GM21737 (cell line): ENCODE results near the gene SPZ1.
"Not testable (repeated sequence)": the region's sequence is repeated elsewhere in the genome, so short reads cannot be mapped to it uniquely, and the experiment has no call there.

Experiments used
- ATAC-seq: cut with Tn5 transposase; IDR thresholded peaks from one replicate; pipeline ENCODE4 v1.9.1; 2021; ENCODE audit warnings: mild to moderate bottlenecking, moderate library complexity; ENCODE audit not compliant: unreplicated experiment

The SPZ1 gene, protein sequence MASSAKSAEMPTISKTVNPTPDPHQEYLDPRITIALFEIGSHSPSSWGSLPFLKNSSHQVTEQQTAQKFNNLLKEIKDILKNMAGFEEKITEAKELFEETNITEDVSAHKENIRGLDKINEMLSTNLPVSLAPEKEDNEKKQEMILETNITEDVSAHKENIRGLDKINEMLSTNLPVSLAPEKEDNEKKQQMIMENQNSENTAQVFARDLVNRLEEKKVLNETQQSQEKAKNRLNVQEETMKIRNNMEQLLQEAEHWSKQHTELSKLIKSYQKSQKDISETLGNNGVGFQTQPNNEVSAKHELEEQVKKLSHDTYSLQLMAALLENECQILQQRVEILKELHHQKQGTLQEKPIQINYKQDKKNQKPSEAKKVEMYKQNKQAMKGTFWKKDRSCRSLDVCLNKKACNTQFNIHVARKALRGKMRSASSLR

DNA sequence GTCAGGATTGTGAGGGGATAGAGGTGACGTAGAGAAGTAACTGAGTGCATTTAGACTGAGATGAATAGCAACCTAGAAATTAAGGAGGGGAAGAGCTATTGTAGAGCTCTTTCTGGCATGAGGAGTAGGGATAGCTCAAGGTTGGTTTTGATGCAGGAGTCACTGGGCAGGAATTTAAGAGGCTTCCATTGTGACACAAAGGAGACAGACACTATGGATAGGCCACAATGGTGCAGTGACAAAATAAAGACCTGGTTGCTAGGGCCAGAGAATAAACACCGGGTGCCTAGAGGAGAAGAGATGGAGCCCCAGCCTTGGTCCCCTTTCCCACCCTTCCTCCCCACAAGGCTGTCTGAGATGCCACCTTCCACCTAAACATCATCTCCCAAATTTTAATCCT, at the start of gene SPZ1:
Gene SPZ1, plus strand, starts transcription at position 301 of the 400 bp plus-strand sequence. CDS start 214 bp downstream, outside the sequence.
- ATAC-seq, result no peak

DNA sequence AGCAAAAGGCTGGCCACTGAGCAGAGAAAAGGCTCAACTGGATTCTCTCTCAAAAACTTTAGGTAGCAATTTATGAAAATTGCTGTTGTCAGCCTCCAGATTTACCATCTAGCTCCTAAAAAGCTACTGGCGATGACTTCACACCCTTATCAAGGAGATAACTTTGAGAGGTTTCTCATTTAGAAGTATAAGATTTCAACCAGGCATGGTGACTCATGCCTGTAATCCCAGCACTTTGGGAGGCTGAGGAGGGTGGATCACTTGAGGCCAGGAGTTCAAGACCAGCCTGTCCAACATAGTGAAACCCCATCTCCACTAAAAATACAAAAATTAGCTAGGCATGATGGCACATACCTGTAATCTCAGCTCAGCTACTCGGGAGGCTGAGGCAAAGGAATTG, 49.3 kb upstream of the SPZ1 start:
- ATAC-seq, result not testable (repeated sequence)

DNA sequence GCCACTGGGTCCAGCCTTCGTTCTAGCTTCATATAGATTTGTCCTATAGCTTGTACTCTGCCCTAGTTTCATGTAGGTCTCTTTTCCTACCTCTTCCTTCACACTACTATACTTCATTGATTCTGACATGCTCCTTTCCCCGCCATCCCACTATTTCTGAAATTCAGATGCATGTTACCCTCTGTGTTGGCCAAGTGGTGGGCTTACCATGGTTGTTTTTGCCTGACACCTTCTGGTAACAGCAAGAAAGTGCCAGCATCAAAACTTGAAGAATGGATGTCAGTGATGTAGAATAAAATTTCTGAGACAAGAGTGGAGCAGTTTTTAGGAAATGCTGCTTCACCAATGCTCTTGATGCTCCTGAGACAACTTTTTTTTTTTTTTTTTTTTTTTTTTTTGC, 44.5 kb upstream of the SPZ1 start:
- no peak for ATAC-seq

DNA sequence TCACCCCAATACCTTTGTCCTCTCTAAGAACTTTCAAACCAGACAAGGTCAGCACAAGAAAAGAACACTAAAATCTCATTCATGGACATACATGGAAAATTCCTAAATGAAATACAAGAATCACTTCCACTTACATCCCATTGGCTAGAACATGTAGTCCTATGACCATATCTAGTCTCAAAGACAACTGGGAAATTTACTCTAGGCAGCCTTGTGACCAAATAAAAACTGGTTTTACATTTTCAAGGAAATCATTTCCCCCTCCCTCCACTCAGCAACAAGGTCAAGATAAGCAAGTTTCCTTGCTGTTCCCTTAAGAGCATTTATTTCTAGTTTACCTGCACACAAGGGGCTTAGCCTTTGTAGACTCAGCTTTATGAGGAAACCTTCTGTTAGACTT, 43.6 kb upstream of the SPZ1 start:
- ATAC-seq, result no peak

DNA sequence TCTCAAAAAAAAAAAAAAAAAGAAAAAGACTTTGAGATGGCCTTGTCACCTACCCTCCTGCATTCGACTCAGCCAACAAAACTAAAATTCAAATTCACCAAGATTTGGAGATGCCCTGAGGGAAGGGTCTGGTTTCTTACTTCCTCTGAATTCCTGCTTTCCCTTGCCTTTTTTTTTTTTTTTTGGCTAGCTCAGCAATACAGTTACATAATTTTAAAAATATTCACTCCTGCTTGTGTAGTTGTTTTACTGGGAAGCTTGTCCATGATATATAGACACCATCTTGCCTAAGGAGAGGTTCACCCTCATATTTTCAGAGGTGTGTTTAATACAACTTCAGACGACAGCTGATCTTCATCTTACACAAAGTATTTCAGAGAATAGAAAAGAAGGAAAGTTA, 42.6 kb upstream of the SPZ1 start:
- no peak for ATAC-seq

DNA sequence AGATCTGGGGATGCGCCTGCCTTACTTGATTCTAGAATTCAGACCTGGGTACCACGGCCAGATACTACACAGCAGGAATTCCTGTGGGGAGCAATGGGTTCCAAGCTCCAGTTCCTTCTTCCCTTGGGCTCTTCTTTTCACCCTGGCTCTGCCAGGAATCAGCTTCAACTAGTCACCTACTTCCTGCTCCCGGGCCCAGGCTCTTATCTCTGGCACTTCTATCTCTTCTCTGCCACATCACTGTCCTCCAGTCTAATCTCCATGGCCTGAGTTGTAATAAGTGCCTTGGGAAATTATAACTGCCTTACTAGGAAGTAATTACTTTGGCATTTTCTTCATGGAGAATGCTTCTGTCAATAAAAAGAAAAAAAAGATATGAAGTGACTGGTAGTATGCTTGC, 37.7 kb upstream of the SPZ1 start:
- ATAC-seq, result no peak

DNA sequence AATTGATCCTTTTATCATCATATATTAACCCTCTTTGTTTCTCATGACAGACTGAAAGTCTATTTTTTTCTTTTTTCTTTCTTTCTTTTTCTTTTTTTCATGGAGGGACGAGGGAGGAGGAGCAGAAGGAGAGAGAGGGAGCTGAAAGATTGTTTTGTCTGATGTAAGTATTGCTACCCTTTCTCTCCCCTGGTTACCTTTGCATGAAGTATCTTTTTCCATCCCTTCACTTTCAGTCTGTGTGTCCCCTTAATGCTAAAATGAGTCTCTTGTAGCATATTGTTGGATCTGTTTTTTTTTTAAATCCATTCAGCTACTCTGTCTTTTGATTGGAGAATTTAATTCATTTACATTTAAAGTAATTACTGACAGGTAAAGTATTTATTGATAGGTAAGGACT, 36.4 kb upstream of the SPZ1 start:
- no peak for ATAC-seq

DNA sequence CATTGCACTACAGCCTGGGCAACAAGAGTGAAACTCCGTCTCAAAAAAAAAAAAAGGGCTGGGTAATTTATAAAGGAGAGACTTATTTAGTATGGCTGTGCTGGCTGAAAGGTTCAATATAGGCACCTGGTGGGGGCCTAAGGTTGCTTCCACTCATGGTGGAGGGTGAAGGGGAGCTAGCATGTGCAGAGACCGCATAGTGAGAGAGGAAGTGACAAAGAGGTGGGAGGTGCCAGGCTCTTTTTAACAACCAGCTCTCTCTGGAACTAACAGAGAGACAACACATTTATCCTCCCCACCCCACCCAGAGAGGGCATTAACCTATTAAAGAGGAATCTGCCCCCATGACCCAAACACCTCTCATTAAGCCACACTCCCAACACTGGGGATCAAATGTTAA, 35.1 kb upstream of the SPZ1 start:
- ATAC-seq, result no peak

DNA sequence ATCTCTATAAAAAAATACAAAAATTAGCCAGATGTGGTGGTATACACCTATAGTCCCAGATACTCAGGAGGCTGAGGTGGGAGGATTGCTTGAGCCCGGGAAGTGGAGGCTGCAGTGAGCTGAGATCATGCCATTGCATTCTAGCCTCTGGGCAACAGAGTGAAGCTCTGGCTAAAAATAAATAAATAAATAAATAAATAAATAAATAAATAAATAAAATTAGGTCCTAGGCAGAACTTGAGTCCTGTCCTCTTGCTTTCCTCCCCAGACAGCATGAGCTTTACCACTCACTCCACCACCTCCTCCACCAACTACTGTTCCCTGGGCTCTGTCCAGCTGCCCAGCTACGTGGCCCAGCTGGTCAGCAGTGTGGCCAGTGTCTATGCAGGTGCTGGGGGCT, 31.6 kb upstream of the SPZ1 start:
- no peak for ATAC-seq

DNA sequence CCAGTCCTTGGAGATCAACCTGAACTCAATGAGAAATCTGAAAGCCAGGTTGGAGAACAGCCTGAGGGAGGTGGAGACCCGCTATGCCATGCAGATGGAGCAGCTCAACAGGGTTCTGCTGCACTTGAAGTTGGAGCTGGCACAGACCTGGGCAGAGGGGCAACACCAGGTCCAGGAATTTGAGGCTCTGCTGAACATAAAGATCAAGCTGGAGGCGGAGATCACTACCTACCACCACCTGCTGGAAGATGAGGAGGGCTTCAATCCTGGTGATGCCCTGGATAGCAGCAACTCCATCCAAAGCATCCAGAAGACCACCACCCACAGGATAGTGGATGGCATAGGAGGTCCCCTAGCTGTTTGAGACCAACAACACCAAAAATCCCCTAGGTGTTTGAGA, 30.5 kb upstream of the SPZ1 start:
- no peak for ATAC-seq

DNA sequence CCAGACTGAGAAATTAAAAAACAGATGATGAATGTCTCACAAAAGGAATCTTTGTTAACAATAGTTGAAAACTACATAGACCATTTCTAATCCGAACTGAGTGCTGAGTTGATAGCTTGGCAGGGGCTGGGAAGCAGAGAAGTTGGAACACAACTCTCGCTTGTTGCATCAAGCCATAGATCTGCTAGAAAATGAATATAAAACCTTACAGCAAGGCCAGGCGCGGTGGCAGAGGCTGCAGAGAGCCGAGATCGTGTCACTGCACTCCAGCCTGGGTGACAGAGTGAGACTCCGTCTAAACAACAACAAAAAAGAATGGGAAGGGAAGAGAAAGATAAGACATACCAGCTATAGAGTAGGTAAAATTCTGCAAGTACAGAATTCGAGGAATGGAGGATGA, 28.0 kb upstream of the SPZ1 start:
- ATAC-seq, result no peak

DNA sequence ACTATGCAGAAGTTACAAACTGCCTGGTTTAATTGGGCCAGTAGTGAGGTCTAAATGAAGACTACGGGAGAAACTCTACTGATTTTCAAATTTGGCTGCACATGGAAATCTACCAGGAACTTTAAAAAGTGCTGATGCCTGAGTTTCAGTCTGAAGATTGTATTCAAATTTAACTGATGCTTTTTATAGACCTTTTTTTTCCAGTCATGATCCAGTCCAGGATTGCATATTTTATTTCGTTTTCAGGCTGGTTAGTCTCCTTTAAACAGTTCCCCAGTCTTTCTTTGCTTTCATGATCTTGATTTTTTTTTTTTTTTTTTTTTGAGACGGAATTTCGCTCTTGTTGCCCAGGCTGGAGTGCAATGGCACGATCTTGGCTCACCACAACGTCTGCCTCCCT, 23.7 kb upstream of the SPZ1 start:
- ATAC-seq, result no peak

DNA sequence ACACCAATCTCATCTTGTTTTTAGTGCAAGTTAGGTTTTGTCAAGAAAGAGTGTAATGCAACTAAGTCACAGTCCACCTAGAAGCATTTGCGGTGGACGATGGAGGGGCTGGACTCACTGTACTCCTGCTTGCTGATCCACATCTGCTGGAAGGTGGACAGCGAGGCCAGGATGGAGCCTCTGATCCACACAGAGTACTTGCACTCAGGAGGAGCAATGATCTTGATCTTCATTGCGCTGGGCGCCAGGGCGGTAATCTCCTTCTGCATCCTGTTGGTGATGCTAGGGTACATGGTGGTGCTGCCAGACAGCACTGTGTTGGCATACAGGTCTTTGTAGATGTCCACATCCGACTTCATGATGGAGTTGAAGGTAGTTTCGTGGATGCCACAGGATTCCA, 20.2 kb upstream of the SPZ1 start:
- no peak for ATAC-seq

DNA sequence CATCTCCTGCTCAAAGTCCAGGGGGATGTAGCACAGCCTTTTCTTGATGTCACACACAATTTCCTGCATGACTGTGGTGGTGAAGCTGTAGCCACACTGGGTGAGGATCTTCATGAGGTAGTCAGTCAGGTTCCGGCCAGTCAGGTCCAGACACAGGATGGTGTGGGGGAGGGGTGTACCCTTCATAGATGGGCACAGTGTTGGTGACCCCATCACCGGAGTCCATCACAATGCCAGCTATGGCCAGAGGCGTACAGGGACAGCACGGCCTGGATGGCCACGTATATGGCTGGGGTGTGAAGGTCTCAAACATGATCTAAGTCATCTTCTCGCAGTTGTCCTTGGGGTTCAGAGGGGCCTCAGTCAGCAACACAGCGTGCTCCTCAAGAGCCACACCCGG, 19.7 kb upstream of the SPZ1 start:
- no peak for ATAC-seq

DNA sequence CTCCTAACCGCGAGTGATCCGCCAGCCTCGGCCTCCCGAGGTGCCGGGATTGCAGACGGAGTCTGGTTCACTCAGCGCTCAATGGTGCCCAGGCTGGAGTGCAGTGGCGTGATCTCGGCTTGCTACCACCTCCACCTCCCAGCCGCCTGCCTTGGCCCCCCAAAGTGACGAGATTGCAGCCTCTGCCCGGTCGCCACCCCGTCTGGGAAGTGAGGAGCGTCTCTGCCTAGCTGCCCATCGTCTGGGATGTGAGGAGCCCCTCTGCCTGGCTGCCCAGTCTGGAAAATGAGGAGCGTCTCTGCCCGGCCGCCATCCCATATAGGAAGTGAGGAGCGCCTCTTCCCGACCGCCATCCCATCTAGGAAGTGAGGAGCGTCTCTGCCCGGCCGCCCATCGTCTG, 19.0 kb upstream of the SPZ1 start:
- not testable (repeated sequence) for ATAC-seq

DNA sequence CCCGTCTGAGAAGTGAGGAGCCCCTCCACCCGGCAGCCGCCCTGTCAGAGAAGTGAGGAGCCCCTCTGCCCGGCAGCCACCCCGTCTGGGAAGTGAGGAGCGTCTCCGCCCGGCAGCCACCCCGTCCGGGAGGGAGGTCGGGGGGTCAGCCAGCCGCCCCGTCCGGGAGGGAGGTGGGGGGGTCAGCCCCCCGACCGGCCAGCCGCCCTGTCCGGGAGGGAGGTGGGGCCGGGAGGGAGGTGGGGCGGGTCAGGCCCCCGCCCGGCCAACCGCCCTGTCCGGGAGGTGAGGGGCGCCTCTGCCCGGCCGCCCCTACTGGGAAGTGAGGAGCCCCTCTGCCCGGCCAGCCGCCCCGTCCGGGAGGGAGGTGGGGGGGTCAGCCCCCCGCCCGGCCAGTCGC, 18.5 kb upstream of the SPZ1 start:
- not testable (repeated sequence) for ATAC-seq

DNA sequence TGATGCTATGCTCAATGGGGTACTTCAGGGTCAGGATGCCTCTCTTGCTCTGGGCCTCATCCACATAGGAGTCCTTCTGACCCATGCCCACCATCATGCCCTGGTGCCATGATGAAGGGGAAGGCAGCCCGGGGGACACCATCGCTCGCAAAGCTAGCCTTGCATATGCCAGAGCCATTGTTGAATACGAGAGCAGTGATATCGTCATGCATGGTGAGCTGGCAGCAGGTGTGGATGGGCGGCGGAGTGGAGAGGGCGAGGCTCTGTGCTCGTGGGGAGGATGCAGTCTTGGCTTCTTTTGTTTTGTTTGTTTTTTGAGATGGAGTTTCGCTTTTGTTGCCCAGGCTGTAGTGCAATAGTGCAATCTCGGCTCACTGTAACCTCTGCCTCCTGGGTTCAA, 17.2 kb upstream of the SPZ1 start:
- no peak for ATAC-seq

DNA sequence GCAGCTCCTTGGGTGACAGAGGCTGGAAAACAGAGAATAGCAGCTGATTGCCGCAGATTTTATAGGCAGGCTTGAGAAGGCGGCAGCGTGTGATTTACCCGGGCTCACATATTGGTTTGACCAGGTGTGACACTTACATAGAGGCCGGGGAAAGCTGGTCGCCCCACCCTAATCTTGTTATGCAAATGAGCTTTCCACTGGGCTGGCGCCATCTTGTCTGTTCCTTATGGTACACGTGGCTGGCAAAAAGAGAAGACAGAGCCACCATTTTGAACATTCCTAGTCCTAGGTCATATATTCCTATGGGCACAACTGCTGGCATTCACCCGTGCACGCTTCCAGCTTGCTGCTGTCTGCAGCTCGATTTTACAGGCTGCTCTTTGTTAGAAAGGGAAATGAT, 11.3 kb upstream of the SPZ1 start:
- no peak for ATAC-seq

DNA sequence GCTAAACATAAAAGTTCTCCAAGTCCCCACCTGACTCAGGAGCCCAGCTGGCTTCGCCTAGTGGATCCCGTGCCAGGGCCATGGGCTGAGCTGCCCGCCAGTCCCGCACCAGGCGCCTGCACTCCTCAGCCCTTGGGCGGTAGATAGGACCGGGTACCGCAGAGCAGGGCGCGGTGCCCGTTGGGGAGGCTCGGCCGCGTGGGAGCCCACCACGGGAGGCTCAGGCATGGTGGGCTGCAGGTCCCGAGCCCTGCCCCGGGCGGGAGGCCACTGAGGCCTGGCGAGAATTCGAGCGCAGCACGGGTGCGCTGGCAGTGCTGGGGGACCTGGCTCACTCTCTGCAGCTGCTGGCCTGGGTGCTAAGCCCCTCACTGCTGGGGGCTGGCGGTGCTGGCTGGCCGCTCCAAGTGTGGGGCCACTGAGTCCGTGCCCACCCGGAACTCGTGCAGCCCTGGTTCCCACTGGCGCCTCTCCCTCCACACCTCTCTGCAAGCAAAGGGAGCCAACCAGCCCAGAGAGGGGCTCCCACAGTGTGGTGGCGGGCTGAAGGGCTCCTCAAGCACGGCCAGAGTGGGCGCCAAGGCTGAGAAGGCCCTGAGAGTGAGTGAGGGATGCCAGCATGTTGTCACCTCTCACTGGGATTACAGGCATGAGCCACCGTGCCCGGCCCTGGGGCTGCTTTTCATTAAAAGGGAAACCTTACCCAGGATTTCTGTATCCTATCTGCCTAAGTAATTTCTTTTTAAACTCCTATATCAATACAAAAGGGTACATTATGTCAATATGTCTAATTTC, 9.7 kb upstream of the SPZ1 start:
- ATAC-seq, result no peak

DNA sequence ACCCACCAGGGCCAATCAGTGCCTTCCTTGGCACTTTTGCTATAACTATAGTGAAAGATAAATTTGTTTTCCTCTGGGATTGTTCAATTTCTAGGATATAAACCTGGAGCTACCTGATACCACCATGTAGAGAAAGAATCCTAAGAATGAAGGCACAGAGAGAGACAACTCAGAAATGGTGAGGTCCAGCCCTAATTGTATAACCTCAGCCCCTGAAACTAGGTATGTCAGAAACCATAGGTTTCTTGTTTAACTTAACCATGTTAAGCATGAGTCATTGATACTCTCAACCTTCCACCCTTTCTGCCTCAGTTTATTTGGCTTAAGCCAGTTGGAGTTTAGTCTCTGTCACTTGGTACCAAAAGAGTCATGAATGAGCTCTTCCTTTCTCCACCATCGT, 4.6 kb upstream of the SPZ1 start:
- ATAC-seq, result no peak

DNA sequence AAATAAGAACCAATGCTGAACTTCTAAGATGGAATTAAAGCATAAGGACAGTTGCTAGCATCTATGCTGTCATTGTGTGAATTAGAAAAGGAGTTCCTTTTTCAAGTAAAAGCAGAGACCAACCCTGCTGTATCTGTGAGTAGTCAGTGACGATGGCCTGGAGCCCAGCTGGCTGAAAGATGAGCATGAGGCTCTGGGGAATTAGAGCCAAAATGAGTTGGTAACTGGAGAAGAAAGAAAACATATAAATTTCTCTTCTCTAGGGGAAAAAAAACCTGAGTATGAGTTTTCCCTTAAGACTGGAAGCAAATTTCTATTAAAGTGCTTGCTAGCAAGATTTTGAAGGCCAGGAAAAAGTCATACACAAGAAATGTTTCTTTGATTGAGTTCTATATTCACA, 1.6 kb upstream of the SPZ1 start:
- no peak for ATAC-seq

DNA sequence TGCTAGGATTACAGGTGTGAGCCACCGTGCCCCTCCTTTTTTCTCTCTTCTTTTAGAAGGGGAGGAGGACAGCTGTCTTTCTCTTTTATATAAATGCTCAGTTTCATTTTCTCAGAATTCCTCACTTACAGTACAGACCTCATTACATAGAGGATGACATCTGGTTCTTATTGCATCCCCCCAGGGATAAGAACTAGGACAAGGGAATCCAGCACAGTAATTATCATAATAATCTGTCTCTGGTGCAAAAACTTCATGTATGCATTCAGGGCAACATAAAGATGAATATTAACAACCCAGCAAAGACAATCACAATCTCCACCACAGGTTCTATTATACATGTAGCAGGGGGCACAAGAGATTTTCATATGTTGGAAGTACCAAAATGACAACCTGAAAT, 5.1 kb downstream of the SPZ1 start:
- ATAC-seq, result no peak
